GM18907 (cell line): ENCODE results near the gene ESYT2.

Experiments
- ATAC-seq: cut with Tn5 transposase; IDR thresholded peaks from one replicate; pipeline ENCODE4 v1.9.1; 2021; ENCODE audit warnings: mild to moderate bottlenecking, moderate library complexity; ENCODE audit not compliant: unreplicated experiment

Gene ESYT2

DNA sequence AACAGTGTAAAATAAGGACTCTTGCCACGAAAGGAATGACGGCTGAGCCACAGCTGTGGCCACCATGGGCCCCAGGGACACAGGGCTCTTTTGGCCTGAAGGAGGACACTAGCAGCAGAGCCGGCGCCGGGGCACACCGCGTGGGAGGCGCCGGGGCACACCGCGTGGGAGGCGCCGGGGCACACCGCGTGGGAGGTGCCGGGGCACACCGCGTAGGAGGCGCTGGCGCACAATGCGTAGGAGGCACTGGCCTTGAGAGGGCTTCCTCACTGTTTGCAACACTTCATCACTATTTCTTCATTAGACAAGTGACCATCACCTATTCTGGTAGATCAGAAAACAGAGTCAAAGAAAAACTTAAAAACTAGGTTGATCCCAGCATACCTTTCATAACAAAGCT lies 23.4 kb downstream of the ESYT2 start:
- ATAC-seq, result no peak

DNA sequence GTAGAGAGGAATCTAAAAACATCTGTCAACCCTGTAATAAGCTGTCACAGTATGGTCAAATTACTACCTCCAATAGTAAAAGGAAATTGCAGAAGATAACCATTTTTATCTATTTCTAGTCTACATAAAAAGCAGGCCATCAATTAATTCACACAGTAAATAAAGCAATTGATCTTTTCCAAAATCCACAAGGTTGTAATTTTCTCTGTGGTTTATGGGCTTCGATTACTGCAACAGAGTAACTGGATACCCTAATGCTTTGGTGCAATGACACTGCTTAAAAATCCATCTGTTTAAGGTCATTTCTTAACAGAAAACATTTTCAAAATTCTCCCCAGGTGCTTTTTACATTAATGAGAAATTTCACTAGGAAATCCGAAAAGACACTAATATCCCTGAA lies 23.9 kb downstream of the ESYT2 start:
- ATAC-seq, result no peak

DNA sequence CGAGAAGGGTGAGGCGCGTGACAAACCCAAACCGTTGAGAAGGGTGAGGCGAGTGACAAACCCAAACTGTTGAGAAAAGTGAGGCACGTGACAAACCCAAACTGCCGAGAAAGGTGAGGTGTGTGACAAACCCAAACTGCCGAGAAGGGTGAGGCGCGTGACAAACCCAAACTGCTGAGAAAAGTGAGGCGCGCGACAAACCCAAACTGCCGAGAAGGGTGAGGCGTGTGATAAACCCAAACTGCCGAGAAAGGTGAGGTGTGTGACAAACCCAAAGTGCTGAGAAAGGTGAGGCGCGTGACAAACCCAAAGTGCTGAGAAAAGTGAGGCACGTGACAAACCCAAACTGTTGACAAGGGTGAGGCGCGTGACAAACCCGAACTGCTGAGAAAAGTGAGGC lies 25.0 kb downstream of the ESYT2 start:
- no peak for ATAC-seq

DNA sequence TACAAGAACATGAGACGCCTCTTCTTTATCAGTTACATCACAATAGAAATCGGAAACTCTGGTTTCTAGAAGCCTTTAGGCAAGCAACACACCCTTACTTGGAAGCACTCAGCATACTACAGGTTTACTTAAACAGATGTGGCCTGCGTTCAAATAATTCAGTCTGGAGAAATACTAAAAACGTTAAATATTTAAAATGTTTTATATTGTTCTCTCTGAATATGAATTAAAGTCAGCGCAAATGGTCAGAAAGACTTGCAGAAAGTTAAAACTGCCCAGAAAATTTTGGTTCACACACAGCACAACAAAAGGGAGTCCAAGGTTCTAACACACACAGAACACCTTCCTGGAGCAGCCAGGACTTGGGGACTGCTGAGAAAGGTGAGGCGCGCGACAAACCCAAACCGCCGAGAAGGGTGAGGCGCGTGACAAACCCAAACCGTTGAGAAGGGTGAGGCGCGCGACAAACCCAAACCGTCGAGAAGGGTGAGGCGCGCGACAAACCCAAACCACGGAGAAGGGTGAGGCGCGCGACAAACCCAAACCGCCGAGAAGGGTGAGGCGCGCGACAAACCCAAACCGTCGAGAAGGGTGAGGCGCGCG lies 25.8 kb downstream of the ESYT2 start:
- no peak for ATAC-seq

DNA sequence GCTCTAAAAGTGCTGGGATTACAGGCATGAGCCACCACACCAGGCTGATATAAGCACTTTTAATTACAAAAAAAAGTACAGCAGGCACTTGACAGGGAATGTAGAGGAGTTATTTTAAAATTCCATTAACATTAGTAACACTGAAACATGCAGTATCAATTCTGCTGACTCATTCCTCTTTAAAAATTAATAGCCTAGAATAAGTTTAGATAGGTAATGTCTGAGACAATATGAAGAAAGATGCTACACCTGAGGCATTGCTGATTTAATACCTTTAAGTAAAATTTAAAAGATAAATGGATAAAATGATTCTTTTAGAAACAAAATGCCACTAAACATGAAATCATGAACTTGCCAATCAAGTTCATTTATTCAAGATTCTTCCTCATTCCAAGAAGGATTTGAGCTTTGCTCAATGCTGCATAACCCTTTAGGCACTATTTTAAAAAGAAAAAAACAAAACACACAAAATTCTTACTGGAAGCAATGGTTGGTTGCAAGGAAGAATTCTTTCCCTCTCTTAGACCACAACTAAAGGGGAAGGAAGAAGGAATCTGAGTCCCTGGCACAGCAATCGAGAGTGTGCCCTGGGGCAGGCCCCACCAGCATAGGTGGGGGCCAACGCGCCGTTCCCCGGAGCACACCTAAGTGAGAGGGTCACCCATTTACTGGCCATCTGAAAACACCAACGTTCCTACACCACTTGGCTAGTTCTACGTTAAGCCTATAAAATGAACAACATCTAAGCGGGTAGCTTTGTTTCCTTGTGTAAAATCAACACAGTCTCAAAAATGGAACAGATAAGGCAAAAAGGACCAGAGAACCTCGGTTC lies 26.6 kb downstream of the ESYT2 start:
- no peak for ATAC-seq

DNA sequence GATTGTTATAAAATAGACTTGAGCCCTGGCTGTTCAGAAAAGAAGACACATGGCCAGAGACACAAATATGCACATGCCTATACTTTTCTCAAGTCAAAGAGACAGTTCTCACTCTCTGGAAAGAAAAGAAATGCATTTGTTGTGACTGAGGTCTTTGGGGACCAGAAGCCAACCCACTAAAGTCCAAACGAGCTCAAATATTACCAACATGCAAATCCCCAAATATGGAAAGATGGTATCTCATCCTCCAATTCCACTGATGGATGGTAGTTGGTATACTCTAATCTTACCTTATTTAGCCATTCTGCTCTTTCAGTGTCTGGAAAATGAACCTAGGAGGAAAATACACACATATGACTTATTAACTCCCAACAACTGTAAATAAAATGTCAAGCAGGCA lies 30.6 kb downstream of the ESYT2 start:
- no peak for ATAC-seq

DNA sequence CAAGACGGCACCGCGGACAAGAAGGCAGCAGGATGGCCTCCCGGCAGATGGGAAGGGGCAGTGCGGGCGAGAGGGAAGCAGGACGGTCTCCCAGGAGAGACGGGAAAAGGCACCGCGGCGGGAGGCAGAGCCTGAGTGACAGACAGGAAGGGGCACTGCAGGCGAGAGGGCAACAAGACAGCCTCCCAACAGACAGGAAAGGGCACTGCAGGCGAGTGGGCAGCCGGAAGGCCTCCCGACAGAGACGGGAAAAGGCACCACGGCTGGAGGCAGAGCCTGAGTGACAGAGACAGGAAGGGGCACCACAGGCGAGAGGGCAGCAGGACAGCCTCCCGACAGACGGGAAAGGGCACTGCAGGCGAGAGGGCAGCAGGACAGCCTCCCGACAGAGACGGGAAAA lies 32.6 kb downstream of the ESYT2 start:
- no peak for ATAC-seq

DNA sequence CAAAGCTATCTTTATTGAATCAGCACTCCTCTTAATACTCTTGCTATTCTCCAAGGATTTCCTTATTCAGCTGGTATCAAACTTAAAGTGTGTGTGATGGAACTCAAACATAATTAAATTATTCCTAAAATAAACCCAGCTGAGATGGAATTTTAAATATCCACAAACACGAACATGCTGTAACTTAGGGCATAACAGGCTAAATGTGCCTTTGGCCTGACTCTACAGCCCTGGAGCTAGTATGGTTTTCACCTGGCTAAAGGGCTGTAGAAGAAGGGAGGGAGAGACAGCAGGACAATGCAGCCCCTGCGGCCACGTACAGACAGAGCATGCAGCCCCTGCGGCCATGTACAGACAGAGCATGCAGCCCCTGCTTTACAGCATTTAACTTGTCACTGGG lies 34.0 kb downstream of the ESYT2 start:
- no peak for ATAC-seq

DNA sequence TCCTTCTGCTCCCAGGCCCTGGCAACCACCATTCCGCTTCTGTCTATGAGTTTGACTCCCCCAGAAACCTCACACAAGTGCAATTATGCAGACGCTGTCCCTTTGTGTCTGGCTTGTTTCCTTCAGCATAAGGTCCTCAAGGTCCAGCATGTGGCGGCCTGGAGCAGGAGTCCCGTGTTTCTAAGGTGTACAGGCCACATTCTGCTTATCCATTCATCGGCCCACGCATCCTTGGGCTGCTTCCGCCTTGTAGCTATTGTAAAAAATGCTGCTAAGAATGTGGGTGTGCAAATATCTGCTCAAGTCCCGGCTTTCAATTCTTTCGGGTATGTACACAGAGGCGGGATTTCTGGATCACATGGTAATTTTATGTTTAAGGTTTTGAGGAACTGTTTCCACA lies 38.2 kb downstream of the ESYT2 start:
- ATAC-seq, result no peak

DNA sequence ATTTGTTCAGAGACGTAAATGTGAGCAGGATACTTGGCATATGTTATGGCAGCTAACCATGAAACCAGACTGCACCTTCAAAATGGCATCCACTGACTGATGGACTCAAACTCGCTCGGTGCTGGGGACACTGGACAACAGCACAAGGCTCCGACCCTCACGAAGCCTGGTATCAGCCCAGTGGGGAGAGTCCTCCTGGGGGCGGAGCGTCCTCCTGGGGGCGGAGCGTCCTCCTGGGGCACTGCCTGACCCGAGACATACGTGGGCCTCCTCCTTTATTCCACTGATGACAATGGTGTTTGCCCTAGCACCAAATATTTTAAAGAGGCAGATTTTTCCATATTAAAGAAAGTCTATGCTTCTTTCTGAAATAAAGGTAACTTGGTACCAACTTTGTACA lies 39.5 kb downstream of the ESYT2 start:
- no peak for ATAC-seq

DNA sequence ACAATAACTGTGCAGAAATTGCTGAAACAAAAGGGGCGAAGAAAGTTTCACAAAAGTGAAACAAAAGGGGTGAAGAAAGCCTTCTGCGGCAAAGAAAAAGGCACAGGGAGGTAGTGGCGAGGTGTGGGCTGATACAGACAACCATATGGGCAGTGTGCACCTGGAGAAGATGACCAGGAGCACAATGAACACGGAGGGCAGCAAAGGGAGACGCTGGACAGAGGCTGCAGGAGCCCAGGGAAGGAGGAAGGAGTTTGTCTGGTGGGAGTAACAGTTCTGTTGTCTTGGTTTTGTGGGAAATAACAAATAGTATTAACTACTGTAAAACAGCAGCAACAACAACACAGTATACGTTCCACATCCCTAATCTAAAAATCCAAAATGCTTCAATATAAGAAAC lies 42.4 kb downstream of the ESYT2 start:
- no peak for ATAC-seq

DNA sequence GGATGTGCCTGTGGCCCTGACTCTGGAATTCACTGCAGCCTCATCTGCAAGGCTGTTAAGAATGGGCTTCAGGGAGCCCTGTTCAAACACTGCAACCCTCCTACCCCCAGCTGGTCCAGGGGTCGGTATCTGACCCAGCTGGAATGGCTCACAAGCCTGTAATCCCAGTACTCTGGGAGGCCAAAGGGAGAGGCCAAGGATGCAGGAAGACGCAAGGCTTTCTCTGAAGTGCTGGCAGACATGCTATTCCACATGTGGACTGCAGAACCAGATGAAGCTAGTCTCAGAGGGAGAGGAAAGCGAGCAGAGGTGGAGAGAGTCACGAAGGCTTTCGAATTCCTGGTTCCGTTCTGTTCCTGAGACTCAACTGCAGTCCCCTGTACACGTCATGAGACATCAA lies 45.0 kb downstream of the ESYT2 start:
- ATAC-seq, result no peak

DNA sequence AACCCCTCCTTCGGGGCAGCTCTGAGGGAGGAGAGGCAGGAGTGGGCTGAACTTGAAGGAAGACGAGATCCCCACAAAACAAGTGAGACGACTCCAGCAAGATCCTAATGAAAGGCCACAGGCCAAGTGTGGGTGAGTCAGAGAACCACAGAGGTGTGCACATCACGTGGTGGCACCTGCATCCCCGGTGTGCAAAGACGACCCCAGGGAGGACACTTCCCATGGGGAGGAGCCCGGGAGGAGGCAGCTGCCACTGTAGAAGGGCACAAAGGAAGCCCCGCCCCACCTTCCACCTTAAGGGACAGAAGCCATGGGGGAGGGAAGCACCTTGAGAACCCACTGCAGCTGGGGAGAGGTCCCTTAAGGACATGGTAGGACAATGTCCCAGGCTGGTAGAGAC lies 45.7 kb downstream of the ESYT2 start:
- no peak for ATAC-seq

DNA sequence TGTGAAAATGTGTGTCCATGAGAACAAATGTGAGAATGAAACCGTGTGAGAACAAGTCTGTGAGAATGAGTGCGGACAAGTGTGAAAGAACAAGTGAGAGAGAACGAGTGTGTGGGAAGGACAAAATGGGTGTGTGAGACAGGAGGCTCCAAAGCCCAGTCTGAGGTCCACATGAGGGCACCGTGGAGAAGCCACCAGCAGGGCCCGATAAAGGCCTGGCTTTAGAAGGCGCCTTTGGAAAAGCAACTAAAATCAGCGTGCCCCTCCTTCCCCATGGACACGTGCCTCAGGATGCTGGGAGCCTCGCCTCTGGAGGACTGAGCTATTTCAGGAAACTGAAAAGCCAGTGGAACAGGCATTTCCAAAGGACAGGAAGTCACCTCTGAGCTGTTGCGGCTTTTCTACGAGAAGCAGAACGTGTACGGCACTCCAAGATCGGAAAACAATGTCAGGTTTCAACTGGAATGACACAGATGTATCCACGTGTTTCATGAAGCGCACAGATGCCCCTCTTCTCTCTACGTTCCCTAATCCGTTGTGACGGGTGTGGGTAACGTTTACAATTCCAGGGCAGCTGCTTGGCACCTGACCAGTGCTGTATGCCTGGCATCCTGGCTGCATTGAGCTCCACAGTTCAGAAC lies 46.4 kb downstream of the ESYT2 start:
- ATAC-seq, result no peak

DNA sequence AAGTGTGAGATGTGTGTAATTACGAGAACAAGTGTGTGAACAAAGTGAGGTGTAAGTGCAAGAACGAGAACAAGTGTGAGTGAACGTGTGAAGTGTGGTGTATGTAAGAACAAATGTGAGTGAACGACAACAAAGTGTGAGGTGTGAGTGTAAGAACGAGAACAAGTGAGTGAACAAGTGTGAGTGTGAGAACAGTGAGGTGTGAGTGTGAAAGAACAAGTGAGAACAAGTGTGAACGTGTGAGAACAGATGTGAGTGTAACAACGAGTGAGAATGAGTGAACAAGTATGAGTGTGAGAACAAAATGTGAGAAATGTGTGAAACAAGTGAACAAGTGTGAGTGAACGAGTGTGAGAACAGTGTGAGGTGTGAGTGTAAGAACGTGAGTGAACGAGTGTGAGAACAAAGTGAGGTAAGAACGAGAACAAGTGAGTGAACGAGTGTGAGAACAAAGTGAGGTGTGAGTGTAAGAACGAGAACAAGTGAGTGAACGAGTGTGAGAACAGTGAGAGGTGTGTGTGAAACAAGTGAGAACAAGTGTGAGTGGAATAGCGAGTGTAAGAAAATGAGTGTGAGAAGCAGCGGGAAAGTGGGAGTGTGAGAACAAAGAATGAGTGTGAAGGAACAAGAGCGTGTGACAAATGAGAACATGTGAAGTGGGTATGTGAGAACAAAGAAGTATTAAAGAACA lies 47.2 kb downstream of the ESYT2 start:
- no peak for ATAC-seq

DNA sequence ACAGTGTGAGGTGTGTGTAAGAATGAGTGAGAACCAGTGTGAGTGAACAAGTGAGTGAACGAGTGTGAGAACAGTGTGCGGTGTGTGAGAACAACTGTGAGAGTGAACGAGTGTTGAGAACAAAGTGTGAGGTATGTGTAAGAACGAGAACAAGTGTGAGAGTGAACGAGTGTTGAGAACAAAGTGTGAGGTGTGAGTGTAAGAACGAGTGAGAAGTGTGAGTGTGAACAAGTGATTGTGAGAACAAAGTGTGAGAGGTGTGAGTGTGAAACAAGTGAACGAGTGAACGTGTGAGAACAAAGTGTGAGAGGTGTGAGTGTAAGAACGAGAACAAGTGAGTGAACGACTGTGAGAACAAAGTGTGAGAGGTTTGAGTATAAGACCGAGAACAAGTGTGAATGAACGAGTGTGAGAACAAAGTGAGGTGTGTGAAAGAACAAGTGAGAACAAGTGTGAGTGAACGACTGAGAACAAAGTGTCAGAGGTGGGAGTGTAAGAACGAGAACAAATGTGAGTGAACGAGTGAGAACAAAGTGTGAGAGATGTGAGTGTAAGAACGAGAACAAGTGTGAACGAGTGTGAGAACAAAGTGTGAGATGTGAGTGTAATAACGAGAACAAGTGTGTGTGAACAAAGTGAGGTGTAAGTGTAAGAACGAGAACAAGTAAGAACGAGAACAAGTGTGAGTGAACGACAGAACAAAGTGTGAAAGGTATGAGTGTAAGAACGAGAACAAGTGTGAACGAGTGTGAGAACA lies 47.9 kb downstream of the ESYT2 start:
- ATAC-seq, result no peak

DNA sequence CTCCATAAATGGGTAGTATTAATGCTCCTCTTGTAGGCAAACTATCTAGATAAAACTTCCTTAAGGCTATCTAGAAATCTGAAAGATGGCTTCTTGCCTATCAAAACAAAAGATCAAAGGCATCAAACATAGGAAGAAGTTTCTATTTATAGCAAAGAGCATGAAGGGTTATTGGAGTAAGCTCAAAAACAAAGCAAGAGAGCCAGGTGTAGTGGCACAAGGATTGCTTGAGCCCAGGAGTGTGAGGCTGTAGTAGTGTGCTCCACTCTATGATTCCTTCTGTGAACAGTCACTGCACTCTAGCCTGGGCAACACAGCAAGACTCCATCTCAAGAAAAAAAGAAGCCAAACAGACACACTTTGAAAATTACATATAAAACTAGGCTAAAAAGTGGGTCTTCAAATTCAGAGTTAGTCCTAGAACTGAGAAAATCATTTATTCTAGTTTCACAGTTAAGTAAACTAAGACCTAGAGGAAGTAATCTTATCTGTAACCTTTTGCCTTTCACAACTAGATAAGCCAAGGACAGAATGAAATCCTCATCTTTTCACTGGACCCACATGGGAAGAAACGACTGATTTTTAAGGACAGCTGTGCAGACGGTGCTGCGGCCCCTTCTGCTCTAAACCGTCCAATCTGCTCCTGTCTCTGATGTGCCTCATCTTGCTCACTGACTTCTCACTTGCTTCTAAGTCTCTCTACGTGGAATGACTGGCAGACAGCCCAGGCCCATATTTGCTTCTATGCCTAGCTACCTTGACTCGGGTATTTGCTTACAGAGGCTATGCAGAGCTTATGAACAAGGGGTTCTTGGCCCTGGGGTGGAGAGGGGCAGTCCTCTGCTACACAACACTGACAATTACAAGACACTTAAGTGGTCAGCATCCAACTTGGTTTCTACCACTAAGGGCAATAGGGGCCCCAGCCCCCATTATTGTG lies 50.0 kb downstream of the ESYT2 start:
- no peak for ATAC-seq

DNA sequence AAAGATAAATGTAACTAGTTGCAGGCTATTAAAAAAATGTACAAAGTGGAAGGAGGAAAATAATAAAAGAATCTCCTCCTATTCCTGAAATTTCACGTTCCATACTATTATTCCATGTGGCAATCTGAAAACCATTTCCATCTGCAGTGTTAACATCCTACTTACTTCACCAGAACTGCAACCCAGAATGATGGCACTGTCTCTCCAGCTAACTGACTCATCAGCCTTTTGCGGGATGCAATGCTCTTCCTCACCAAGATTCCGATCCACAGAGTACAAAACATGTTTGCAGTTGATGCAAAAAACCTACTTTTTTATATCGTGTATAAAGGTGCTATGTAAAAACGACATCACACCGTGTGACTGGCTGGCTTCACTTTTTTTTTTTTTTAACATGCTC lies 50.8 kb downstream of the ESYT2 start:
- no peak for ATAC-seq

DNA sequence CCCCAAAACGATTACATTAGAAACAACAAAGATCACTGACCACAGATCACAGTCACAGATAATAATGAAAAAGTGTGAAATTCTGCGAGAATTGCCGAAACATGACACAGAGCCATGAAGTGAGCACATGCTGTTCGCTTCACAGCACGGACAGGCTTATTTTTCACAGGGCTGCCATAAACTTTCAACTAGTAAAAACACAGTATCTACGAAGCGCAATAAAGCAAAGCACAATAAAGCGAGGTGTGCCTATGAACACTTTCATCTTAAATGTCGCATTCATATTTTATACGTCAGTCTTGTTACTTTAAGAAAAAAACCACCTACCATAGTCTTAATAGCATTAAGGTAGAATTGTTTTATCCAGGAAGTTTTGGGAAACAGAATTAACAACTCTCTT lies 51.5 kb downstream of the ESYT2 start:
- ATAC-seq, result no peak

DNA sequence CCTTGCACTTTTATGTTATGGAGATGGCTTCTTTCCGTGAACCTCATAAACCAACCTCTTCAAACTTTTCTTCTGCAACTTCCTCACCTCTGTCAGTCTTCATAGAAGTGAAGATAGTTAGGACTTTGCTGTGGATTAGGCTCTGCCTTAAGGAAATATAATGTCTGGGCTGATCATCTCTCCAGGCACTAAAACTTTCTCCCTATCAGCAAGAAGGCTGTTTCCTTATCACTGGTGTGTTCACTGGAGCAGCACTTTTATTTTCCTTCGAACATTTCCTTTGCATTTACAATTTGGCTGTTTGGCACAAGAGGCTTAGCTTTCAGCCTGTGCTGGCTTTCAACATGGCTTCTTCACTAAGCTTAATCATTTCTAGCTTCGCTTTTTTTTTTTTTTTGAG lies 52.8 kb downstream of the ESYT2 start:
- ATAC-seq, result no peak
